Neural cell (in vitro differentiated cells): ENCODE data around the gene CDC42BPB.

Experiments
- EP300 ChIP-seq: fragments of 450-650 bp; conservative IDR thresholded peaks from 2 replicates; pipeline ENCODE4 v1.6.1; 2014; ENCODE audit warnings: antibody characterized with exemption, mild to moderate bottlenecking, moderate library complexity; ENCODE audit not compliant: poor library complexity, severe bottlenecking
- EZH2 ChIP-seq: fragments of 200-600, 300-800 bp; shearing (Covaris generic), sonication (generic); IDR thresholded peaks from 2 replicates; pipeline ENCODE4 v1.6.1; 2014; ENCODE audit warnings: antibody characterized with exemption, low read length, borderline replicate concordance, mild to moderate bottlenecking; ENCODE audit not compliant: insufficient read depth, poor library complexity, severe bottlenecking
- MXI1 ChIP-seq: fragments of 450-650 bp; conservative IDR thresholded peaks from 2 replicates; pipeline ENCODE4 v1.6.1; 2014; ENCODE audit warnings: antibody characterized with exemption, mild to moderate bottlenecking; ENCODE audit not compliant: poor library complexity, severe bottlenecking
- POLR2AphosphoS5 ChIP-seq: IDR thresholded peaks from 2 replicates; pipeline ENCODE4 v1.6.1; 2012
- RAD21 ChIP-seq: fragments of 450-650 bp; conservative IDR thresholded peaks from 2 replicates; pipeline ENCODE4 v1.6.1; 2014; ENCODE audit warnings: antibody characterized with exemption, mild to moderate bottlenecking, moderate library complexity
- SMC3 ChIP-seq: fragments of 450-650 bp; conservative IDR thresholded peaks from 2 replicates; pipeline ENCODE4 v1.6.1; 2014; ENCODE audit warnings: antibody characterized with exemption, mild to moderate bottlenecking, moderate library complexity; ENCODE audit not compliant: poor library complexity
- TAF1 ChIP-seq: IDR thresholded peaks from 2 replicates; pipeline ENCODE4 v1.6.1; 2012; ENCODE audit warnings: low read depth
- TF ChIP-seq, protein P1 (sequence below): fragments of 450-650 bp; IDR thresholded peaks from 2 replicates; pipeline ENCODE4 v1.5.1; 2014; ENCODE audit warnings: antibody characterized with exemption, mild to moderate bottlenecking, moderate library complexity; ENCODE audit not compliant: poor library complexity, severe bottlenecking
- TF ChIP-seq, protein P2 (sequence below): IDR thresholded peaks from 2 replicates; pipeline ENCODE4 v1.6.1; 2012; ENCODE audit warnings: borderline replicate concordance

DNA sequence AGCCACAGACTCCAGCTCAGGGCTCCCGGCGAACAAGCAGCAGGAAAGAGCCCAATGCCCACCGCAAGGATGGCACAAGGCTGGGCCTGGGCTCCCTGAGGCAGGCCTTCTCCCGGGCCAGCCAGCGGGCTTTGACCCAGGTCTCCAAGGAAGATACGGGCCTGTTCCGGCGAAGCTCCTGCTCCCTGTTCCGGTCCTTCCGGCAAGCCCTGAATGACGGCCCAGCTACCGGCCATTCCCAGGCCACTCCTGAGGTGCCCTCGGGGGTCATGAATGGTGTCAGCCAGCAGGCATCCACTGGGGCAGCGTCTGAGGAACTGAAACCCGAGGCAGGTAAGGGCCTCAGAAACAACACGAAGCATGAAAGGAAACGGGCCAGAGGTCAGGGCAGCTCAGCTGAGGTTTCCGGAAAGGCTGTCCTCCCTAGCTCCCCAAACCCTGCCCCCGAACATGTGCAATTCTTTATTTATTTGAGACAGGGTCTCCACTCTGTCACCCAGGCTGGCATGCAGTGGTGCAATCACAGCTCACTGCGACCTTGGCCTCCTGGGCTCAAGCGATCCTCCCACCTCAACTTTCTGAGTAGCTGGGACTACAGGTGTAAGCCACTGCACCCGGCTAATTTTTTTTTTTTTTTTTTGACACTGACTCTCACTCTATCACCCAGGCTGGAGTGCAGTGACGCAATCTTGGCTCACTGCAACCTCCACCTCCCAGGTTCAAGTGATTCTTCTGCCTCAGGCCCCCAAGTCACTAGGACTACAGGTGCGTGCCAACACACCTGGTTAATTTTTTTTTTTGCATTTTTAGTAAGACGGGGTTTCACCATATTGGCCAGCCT is 43.2 kb upstream of the CDC42BPB start:
- TF ChIP-seq RAD21 (no peak), MXI1 (no peak), POLR2AphosphoS5 (no peak), EZH2 (no peak), EP300 (no peak), SMC3 (no peak), TAF1 (no peak)
- TF ChIP-seq, protein P1, sequence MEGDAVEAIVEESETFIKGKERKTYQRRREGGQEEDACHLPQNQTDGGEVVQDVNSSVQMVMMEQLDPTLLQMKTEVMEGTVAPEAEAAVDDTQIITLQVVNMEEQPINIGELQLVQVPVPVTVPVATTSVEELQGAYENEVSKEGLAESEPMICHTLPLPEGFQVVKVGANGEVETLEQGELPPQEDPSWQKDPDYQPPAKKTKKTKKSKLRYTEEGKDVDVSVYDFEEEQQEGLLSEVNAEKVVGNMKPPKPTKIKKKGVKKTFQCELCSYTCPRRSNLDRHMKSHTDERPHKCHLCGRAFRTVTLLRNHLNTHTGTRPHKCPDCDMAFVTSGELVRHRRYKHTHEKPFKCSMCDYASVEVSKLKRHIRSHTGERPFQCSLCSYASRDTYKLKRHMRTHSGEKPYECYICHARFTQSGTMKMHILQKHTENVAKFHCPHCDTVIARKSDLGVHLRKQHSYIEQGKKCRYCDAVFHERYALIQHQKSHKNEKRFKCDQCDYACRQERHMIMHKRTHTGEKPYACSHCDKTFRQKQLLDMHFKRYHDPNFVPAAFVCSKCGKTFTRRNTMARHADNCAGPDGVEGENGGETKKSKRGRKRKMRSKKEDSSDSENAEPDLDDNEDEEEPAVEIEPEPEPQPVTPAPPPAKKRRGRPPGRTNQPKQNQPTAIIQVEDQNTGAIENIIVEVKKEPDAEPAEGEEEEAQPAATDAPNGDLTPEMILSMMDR = no peak
- TF ChIP-seq, protein P2, sequence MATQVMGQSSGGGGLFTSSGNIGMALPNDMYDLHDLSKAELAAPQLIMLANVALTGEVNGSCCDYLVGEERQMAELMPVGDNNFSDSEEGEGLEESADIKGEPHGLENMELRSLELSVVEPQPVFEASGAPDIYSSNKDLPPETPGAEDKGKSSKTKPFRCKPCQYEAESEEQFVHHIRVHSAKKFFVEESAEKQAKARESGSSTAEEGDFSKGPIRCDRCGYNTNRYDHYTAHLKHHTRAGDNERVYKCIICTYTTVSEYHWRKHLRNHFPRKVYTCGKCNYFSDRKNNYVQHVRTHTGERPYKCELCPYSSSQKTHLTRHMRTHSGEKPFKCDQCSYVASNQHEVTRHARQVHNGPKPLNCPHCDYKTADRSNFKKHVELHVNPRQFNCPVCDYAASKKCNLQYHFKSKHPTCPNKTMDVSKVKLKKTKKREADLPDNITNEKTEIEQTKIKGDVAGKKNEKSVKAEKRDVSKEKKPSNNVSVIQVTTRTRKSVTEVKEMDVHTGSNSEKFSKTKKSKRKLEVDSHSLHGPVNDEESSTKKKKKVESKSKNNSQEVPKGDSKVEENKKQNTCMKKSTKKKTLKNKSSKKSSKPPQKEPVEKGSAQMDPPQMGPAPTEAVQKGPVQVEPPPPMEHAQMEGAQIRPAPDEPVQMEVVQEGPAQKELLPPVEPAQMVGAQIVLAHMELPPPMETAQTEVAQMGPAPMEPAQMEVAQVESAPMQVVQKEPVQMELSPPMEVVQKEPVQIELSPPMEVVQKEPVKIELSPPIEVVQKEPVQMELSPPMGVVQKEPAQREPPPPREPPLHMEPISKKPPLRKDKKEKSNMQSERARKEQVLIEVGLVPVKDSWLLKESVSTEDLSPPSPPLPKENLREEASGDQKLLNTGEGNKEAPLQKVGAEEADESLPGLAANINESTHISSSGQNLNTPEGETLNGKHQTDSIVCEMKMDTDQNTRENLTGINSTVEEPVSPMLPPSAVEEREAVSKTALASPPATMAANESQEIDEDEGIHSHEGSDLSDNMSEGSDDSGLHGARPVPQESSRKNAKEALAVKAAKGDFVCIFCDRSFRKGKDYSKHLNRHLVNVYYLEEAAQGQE = no peak
